GM21619 (cell line): Measurements from ENCODE around the gene SERPINA5.
"Not testable (repeated sequence)": the region's sequence is repeated elsewhere in the genome, so short reads cannot be mapped to it uniquely, and the experiment has no call there.

ENCODE experiments used
- ATAC-seq: cut with Tn5 transposase; IDR thresholded peaks from one replicate; pipeline ENCODE4 v1.9.1; 2021; ENCODE audit not compliant: unreplicated experiment

The SERPINA5 gene

DNA sequence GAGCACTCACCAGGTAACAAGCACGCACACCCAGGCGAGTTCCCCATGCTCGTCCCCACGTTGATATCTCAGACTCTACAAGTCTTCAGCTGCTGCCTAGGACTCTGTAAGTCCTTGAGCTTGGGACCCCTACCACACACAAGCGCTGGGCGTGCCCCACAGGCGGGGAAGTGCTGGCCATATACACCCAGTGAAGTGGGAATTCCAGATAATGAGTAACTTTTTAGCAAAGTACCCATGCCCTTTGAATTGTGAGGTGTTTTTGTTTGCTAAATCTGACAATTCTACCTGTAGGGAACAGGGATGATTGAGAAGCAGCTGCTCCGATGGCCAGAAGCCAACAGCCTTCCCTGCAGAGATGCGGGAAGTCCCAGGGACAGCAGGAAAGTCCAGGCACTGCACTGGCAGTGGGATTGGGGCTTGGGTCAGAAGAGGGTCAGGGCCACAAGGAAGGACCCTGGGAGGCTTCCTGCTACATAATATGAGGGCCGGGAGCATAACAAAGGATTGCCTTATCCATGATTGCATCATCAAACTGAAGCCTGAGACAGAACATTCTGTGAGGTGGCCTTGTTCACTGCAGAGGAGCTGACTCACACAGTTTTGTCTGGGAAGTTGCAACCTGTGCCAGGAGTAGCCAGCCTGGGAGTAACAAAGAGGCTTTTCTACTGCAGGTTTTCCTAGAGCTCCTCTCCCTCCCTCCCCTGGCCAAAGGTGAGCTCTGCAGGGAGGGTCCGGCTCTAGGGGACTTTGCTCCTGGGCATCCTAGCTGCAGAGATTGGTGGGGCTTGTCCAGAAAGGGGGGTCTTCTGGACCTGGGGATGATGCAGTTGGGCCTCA lies 17.8 kb downstream of the SERPINA5 start:
- no peak for ATAC-seq

GRCh38 chr14:94599656-94600004 lies 18.4 kb downstream of the SERPINA5 start:
- no peak for ATAC-seq

GRCh38 chr14:94600148-94600545 lies 18.9 kb downstream of the SERPINA5 start:
- no peak for ATAC-seq

DNA sequence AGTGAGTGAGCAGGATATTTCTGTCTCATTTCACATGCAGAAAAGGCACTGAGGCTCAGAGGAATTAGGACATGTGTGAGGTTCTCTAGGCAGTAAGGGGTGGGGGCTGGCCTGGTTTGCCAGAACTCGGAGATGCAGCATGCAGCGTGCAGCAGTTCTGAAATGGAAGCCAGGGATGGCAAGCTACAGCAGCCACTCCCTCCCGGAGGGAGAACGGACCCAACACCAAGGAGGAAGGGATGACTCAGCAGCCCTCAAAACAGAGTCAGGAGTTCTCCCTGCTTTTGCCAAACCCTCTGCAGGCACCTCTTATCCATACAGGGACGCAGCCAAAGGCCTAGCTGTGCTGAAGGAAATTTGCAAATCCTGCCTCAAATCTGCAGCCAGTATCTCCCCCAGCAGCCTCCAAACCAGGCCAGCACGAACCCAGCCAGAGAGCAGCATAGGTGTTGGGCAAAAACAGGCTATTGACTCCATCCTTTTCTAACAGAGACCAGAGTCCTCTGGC lies 20.7 kb downstream of the SERPINA5 start:
- no peak for ATAC-seq

DNA sequence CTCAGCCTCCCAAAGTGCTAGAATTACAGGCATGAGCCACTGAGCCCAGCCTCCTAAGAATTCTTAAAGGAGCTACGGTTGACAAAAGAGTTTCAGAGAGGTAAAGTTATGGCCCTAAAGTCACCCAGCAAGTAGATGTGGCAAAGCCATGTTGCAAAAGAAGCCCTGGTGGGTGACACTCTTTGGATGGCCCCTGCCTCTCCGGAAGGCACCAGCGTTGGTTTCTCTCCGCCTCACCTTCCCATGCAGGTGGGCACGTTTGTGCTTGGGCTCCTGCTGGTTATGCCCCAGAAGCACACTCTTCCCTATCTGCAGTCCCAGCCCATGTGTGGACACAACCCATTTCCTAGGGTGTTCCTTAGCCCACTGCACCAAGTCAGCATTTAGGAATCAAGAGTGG lies 21.5 kb downstream of the SERPINA5 start:
- ATAC-seq, result no peak

GRCh38 chr14:94605361-94605760 lies 24.1 kb downstream of the SERPINA5 start:
- ATAC-seq, result no peak

DNA sequence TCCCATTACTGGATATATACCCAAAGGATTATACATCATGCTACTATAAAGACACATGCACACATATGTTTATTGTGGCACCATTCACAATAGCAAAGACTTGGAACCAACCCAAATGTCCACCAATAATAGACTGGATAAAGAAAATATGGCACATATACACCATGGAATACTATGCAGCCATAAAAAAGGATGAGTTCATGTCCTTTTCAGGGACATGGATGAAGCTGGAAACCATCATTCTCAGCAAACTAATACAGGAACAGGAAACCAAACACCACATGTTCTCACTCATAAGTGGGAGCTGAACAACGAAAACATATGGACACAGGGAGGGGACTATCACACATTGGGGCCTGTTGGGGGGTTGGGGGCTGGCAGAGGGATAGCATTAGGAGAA lies 27.7 kb downstream of the SERPINA5 start:
- not testable (repeated sequence) for ATAC-seq

DNA sequence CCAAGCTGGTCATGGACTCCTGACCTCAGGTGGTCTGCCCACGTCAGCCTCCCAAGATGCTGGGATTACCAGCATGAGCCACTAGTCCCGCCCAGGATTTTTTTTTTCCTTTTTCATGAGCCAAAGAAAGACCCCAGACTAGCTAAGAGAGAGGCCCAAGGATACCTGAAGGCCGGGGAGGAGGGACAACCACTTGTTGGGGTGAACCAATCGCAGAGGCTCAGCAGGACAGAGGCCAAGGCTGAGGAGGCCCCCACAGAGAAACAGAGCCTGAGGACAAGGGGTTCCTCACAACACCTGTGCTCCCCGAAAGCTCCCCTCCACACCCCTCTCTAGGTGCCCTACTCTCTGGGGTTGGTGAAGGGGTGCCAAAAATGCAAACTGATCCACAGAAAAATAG lies 30.0 kb downstream of the SERPINA5 start:
- ATAC-seq, result no peak

GRCh38 chr14:94612174-94612573 lies 30.9 kb downstream of the SERPINA5 start, which contains the start of gene SERPINA3:
Gene SERPINA3, plus strand, starts transcription at chr14:94612391. Its CDS starts 2,051 bp downstream, at chr14:94614442.
- no peak for ATAC-seq

DNA sequence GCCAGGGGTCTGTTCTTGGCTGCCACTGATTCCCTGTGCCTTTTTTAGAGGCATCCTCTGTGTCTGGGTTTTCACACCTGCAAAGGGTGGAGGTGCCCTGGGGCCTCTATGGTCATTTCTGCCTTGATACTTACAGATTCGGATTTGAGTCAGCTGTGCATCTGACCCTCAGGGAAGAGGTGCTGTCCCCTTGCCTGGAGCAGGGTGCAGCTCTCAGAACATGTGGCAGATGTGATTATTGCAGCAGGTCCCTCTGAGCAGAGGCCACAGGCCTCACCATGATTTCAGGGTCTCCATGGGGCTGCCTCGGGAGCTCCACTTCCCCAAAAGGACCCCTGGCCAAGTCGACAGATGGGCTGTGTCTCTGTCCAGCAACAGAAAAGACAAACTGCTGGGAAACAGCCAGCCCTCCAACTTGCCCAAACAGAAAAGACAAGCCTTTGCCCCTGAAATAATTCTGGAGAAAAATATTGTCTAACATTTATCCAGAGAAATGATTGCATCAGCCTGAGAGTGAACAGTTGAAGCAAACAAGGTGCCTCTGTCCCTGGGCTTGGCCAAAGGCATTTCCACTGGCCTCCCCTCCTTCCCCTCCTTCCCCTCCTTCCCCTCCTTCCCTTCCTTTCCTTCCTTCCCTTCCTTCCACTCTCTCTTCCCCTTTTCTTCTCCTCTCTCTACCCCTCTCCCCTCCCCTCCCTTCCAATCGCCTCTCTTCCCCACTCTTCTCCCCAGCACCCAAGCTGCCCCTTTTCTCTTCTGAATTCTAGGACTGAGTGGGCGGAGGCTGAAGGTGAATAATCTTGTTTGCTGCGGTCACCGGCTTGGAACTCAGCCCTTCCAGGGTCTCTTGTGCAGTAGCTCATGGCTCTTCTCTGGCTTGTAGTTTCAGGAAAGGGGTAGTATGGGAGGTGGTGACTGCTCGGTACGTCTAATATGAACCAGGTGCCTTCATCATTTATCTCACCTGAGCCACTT lies 31.6 kb downstream of the SERPINA5 start:
- ATAC-seq, result no peak

GRCh38 chr14:94613720-94614644 lies 32.8 kb downstream of the SERPINA5 start:
- no peak for ATAC-seq

DNA sequence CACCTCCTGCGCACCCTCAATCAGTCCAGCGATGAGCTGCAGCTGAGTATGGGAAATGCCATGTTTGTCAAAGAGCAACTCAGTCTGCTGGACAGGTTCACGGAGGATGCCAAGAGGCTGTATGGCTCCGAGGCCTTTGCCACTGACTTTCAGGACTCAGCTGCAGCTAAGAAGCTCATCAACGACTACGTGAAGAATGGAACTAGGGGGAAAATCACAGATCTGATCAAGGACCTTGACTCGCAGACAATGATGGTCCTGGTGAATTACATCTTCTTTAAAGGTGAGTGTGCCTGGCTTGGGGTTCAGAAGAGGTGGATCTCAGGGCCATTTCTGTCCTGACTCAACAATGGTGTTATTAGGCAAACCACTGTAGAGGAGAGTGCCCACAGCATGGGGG lies 33.6 kb downstream of the SERPINA5 start:
- ATAC-seq, result no peak

DNA sequence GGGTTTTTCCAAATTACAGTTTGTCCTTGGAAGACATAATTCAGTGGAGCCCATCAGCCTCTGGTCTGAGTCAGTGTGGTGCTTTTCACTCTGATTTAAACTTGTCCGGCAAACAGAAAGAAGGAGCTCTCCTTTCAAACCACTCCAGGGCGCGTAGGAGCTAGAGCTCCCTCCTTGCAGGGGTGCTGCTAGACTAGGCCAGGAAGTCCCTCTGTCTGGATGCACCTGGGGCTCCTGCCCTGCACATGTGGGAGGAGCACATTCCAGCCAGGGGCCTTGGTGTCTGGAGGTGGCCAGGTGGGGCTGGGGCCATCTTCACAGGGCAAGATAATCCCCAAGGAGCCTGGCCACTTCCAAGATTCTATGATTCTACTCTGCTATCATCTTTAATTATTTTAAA lies 34.0 kb downstream of the SERPINA5 start:
- no peak for ATAC-seq

GRCh38 chr14:94615823-94616570 lies 34.8 kb downstream of the SERPINA5 start:
- ATAC-seq, result no peak

DNA sequence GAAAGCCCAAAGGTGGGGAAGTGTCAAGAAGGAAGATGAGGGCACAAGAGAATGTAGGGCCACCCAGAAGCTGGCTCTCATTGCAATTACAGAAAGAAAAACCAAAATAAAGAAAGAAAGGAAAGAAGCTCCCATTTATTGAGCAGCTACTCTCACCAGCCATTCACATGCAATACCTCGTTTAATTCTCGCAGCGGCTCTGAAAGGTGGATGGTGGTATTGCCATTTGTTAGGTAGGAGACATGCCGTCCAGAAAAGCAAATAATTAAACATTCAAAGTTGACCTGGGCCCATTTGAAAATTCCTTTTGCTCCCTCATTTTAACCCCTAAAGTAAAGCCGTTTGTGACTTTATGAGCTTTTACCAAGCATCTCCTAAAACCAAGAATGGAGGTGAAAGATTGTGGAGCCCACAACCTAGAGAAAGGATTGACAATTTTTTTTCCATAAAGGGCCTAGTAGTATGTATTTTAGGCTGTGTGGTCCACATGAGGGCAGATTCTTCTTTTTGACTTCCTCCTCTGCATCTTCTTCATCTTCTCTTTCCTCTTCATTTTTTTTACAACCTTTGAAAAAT lies 36.2 kb downstream of the SERPINA5 start:
- ATAC-seq, result no peak

- ATAC-seq, result no peak
Observed at GRCh38 chr14:94617988-94618822, 37.0 kb downstream of the SERPINA5 start.

- no peak for ATAC-seq
Observed at GRCh38 chr14:94619297-94619696, 38.1 kb downstream of the SERPINA5 start.

DNA sequence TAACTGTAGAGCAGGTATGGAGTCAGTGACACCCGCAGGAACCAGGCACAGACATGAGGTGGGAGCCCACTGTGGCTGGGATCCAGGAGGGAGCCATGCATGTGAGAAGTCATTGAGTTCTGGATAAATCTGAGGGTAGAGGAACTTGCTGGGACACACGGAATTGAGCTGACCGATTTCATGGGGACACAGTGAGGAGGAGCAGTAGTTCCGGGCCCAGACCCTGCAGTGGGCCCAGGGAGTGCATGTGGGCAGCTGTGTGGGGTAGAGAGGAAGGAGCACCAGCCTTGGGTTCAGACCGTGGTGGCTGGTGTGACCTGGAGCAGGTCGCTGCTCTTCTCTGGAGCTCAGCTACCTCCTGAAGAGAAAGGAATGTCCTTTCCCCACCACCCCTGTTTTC lies 39.4 kb downstream of the SERPINA5 start:
- no peak for ATAC-seq
